PFSK-1 (cell line): ENCODE measurements around the gene ADAM15.

Experiments used
- FOXP2 ChIP-seq: optimal IDR thresholded peaks from 2 replicates; pipeline ENCODE3; 2011; ENCODE audit warnings: borderline replicate concordance, control low read depth, inconsistent platforms; ENCODE audit not compliant: insufficient read depth; ENCODE audit errors: extremely low read length, extremely low read depth
- POLR2AphosphoS5 ChIP-seq: IDR thresholded peaks from 2 replicates; pipeline ENCODE4 v1.6.1; 2012; ENCODE audit warnings: low read depth, mild to moderate bottlenecking, control low read depth, low read length, moderate library complexity
- SIN3A ChIP-seq: IDR thresholded peaks from 2 replicates; pipeline ENCODE4 v1.6.1; 2012; ENCODE audit warnings: mild to moderate bottlenecking, low read length, moderate library complexity, borderline replicate concordance; ENCODE audit not compliant: insufficient read depth
- TAF1 ChIP-seq: IDR thresholded peaks from 2 replicates; pipeline ENCODE4 v1.6.1; 2012; ENCODE audit warnings: low read length, control low read depth, borderline replicate concordance; ENCODE audit not compliant: insufficient read depth
- TF ChIP-seq, protein P1 (sequence below), 2 experiments: IDR thresholded peaks; 2 replicates each; pipeline versions ENCODE4 v1.6.1 to v1.8.0; 2011 to 2012; ENCODE audit warnings: low read depth in 2 of 2, low read length in 2 of 2, control low read depth in 1 of 2, inconsistent platforms in 1 of 2, mild to moderate bottlenecking in 1 of 2, moderate library complexity in 1 of 2; ENCODE audit not compliant: insufficient read depth in 1 of 2

DNA sequence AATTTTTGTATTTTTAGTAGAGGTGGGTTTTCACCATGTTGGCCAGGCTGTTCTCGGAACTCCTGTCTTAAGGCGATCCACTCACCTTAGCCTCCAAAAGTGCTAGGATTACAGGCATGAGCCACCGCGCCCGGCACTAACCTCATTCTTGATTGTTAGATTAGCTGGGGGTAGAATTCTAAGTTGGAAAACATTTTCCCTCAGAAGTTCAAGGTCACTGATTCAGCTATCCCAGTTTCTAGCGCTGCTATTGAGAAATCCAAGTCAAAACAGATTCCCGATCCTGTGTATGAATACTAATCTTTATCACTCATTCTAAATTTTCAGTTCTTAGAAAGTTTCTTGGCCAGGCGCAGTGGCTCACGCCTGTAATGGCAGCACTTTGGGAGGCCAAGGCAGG, 52.2 kb downstream of the ADAM15 start:
- TF ChIP-seq TAF1 (no peak), POLR2AphosphoS5 (no peak), SIN3A (no peak), FOXP2 (no peak)
- TF ChIP-seq, protein P1, sequence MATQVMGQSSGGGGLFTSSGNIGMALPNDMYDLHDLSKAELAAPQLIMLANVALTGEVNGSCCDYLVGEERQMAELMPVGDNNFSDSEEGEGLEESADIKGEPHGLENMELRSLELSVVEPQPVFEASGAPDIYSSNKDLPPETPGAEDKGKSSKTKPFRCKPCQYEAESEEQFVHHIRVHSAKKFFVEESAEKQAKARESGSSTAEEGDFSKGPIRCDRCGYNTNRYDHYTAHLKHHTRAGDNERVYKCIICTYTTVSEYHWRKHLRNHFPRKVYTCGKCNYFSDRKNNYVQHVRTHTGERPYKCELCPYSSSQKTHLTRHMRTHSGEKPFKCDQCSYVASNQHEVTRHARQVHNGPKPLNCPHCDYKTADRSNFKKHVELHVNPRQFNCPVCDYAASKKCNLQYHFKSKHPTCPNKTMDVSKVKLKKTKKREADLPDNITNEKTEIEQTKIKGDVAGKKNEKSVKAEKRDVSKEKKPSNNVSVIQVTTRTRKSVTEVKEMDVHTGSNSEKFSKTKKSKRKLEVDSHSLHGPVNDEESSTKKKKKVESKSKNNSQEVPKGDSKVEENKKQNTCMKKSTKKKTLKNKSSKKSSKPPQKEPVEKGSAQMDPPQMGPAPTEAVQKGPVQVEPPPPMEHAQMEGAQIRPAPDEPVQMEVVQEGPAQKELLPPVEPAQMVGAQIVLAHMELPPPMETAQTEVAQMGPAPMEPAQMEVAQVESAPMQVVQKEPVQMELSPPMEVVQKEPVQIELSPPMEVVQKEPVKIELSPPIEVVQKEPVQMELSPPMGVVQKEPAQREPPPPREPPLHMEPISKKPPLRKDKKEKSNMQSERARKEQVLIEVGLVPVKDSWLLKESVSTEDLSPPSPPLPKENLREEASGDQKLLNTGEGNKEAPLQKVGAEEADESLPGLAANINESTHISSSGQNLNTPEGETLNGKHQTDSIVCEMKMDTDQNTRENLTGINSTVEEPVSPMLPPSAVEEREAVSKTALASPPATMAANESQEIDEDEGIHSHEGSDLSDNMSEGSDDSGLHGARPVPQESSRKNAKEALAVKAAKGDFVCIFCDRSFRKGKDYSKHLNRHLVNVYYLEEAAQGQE (IDR thresholded peaks at IDR 0.05; ENCODE audit: insufficient read depth in 1 of 2, low read depth in 2 of 2, low read length in 2 of 2), result no peak
